B cell (primary cell): ENCODE measurements around the gene TRPM1. TPM values are rescaled to one million over a fixed set of nuclear protein-coding genes. Genes with fewer than 3 reads are reported as not detected.
"Not testable (repeated sequence)": the region's sequence is repeated elsewhere in the genome, so short reads cannot be mapped to it uniquely, and the experiment has no call there.

Experiments
- ATAC-seq: fragments of 200-7000 bp; cut with Tn5 transposase; one replicate; pipeline ENCODE4 v1.10.0; 2021; ENCODE audit warnings: low read depth, mild to moderate bottlenecking, moderate number of reproducible peaks, moderate library complexity
- CTCF ChIA-PET: fragments of 350-600 bp; sonication (Branson Sonifier 250); formaldehyde crosslinking; loops from one replicate; lab custom pipeline; 2021; ENCODE audit warnings: antibody characterized with exemption, inconsistent platforms; lab: Charles Lee
- POLR2A ChIA-PET: fragments of 350-600 bp; sonication (Branson Sonifier 250); formaldehyde crosslinking; loops from one replicate; lab custom pipeline; 2021; ENCODE audit warnings: antibody characterized with exemption; lab: Charles Lee
- DNase-seq: peaks from one replicate; pipeline ENCODE4 v3.0.0; 2013
- H2AFZ ChIP-seq: 2 replicates; pipeline ENCODE4 v1.6.1; 2012; ENCODE audit warnings: mild to moderate bottlenecking, low read depth, low read length; ENCODE audit not compliant: insufficient read depth, poor library complexity, severe bottlenecking
- H3K27ac ChIP-seq, 2 donors: 1 replicate in 1 of 2; 2 replicates in 1 of 2; pipeline ENCODE4 v1.5.1; 2012 to 2013; ENCODE audit warnings: low read length in 2 of 2, mild to moderate bottlenecking in 2 of 2, moderate library complexity in 1 of 2
- H3K27me3 ChIP-seq, 4 experiments: fragments of 200-600 bp in 1 of 4; sonication (generic) in 1 of 4; replicated peaks in 1 of 4; 1 replicate in 2 of 4; 2 replicates in 2 of 4; pipeline versions ENCODE4 v1.6.1 to v1.7.0; 2013 to 2016; ENCODE audit warnings: low read length in 3 of 4, mild to moderate bottlenecking in 2 of 4, mixed read lengths in 1 of 4, moderate library complexity in 1 of 4; ENCODE audit not compliant: insufficient read depth in 4 of 4, control insufficient read depth in 3 of 4; ENCODE audit errors: control extremely low read depth in 1 of 4
- H3K36me3 ChIP-seq, 2 experiments: replicated peaks in 1 of 2; 1 replicate in 1 of 2; 2 replicates in 1 of 2; pipeline versions ENCODE4 v1.6.1 to v1.7.1; 2013; ENCODE audit warnings: low read length in 1 of 2; ENCODE audit not compliant: insufficient read depth in 2 of 2, control insufficient read depth in 1 of 2; ENCODE audit errors: control extremely low read depth in 1 of 2, extremely low read depth in 1 of 2
- H3K4me1 ChIP-seq, 2 donors: fragments of 200-600 bp in 1 of 2; sonication (generic) in 1 of 2; 1 replicate in 1 of 2; 2 replicates in 1 of 2; pipeline versions ENCODE4 v1.5.1 to v1.6.1; 2013 to 2017; ENCODE audit warnings: low read length in 2 of 2; ENCODE audit not compliant: control insufficient read depth in 2 of 2, insufficient read depth in 2 of 2
- H3K4me2 ChIP-seq: replicated peaks from 2 replicates; pipeline ENCODE3; 2012; ENCODE audit warnings: mild to moderate bottlenecking, low read depth, low read length; ENCODE audit not compliant: poor library complexity, severe bottlenecking
- H3K4me3 ChIP-seq, 5 experiments: fragments of 200-600 bp in 1 of 5; sonication (generic) in 1 of 5; 1 replicate in 3 of 5; 2 replicates in 2 of 5; pipeline versions ENCODE4 v1.5.1 to v1.7.0; 2011 to 2016; ENCODE audit warnings: low read length in 4 of 5, mild to moderate bottlenecking in 4 of 5, low read depth in 2 of 5, control low read depth in 1 of 5, moderate library complexity in 1 of 5; ENCODE audit not compliant: insufficient read depth in 1 of 5; ENCODE audit errors: control extremely low read depth in 1 of 5, extremely low read depth in 1 of 5
- H3K79me2 ChIP-seq: fragments of 200-600 bp; sonication (generic); one replicate; pipeline ENCODE4 v1.6.0; 2016; ENCODE audit warnings: low read length; ENCODE audit not compliant: control insufficient read depth, insufficient read depth
- H3K9ac ChIP-seq: fragments of 200-600 bp; sonication (generic); 2 replicates; pipeline ENCODE4 v1.6.1; 2017; ENCODE audit warnings: mild to moderate bottlenecking, low read length, moderate library complexity
- H3K9me3 ChIP-seq, 3 donors: one replicate each; pipeline versions ENCODE4 v1.6.1 to v1.7.1; 2013; ENCODE audit warnings: low read length in 2 of 3; ENCODE audit not compliant: control insufficient read depth in 2 of 3, insufficient read depth in 1 of 3; ENCODE audit errors: control extremely low read depth in 1 of 3
- H4K20me1 ChIP-seq: 2 replicates; pipeline ENCODE4 v1.6.0; 2012; ENCODE audit warnings: mild to moderate bottlenecking, low read length; ENCODE audit not compliant: insufficient read depth, control insufficient read depth, poor library complexity, severe bottlenecking
- H3K27ac Mint-ChIP-seq: one replicate; pipeline ENCODE4 v1.8.0; 2021; ENCODE audit warnings: mixed read lengths
- H3K27me3 Mint-ChIP-seq: one replicate; pipeline ENCODE4 v1.8.0; 2021; ENCODE audit warnings: mixed read lengths
- H3K4me1 Mint-ChIP-seq: one replicate; pipeline ENCODE4 v1.8.0; 2021; ENCODE audit warnings: mixed read lengths
- H3K4me3 Mint-ChIP-seq: one replicate; pipeline ENCODE4 v1.8.0; 2021; ENCODE audit warnings: mixed read lengths
- H3K9me3 Mint-ChIP-seq: one replicate; pipeline ENCODE4 v1.8.0; 2022; ENCODE audit warnings: mixed read lengths; ENCODE audit not compliant: insufficient read depth
- EZH2 ChIP-seq: IDR thresholded peaks from 2 replicates; pipeline ENCODE4 v1.6.1; 2012; ENCODE audit warnings: borderline replicate concordance, low read depth, mild to moderate bottlenecking, moderate library complexity, low read length; ENCODE audit not compliant: insufficient read depth, poor library complexity, severe bottlenecking
- whole genome bisulfite sequencing: methylation state at CpG from one replicate; pipeline ENCODE4 v1.1.5; 2013; ENCODE audit warnings: missing lambda C conversion rate; ENCODE audit not compliant: insufficient coverage; 5-methylcytosine and 5-hydroxymethylcytosine counted together
- intact Hi-C: fragments of 100-400 bp; cut with micrococcal nuclease; formaldehyde crosslinking; loops from one replicate; pipeline ENCODE4 v1.10.0; 2022
- polyA plus RNA-seq: library from polyadenylated mRNA; depleted of rRNA; stranded (reverse); fragments of >200 nt; gene quantifications from 2 replicates; pipeline ENCODE4 v1.2.3, GENCODE V29; 2012
- total RNA-seq, 2 donors: library from RNA; stranded (reverse); fragments of 120-200 nt in 1 of 2; gene quantifications; 1 replicate in 1 of 2; 2 replicates in 1 of 2; pipeline versions ENCODE4 v1.2.3 to v1.2.4, GENCODE V29; 2013 to 2022
- TF ChIP-seq, protein P1 (sequence below): fragments of 200-600 bp; IDR thresholded peaks from one replicate; pipeline ENCODE4 v1.8.0; 2022; ENCODE audit warnings: antibody characterized with exemption, mild to moderate bottlenecking

TRPM1 gene
- total and polyA plus RNA-seq, 2 donors (not counting 1 experiment from before 2014, with no cell fraction given), result 0.07 TPM; not detected in 1

DNA sequence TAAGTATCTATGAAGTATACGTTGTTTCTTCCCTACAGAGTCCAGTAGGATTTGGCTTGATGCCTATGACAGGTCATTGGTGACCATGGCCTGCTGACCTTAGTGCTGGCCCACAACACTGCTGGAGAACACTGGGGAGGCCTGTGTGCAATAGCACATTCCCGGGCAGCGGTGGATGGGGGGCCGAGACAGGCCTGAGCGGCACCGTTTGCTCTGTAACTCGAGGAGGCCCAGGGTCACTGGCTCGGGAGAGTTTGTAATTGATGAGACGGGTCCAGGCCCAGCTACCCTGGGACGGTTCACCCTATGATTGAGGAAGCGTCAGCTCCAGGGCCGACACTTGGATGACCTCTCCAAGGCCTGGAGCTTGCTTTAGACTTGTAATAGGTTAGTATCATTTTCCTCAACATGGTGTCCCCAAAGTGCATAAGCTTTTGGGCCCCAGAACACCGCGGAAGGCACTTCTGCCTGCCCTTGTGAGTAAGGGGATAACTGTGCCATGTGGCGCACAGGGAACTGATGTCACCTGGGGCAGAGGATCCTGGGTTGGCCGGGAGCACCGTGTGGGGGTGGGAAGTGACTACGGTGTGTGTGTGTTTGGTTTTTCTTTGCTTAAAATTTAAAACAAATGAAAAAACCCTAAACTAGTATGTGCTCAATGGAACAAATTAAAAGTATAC is 12.0 kb downstream of the TRPM1 start:
- H2AFZ ChIP-seq, result no peak overlapping the region
- Mint-ChIP-seq H3K4me1 (peaks cover 6% of the 10 kb centered on the region), H3K27ac (no peak overlapping the region), H3K9me3 (peaks cover 2% of the 10 kb centered on the region), H3K27me3 (no peaks in the 10 kb centered on the region), H3K4me3 (no peak overlapping the region)
- CTCF ChIA-PET, result interaction anchor here (0.8 kb wide), 1 partner anchor 20 kb away, joined by 3 read pairs; no protein-coding TSS in a partner anchor
- no peak overlapping the region for H3K4me2 ChIP-seq
- TF ChIP-seq, protein P1, sequence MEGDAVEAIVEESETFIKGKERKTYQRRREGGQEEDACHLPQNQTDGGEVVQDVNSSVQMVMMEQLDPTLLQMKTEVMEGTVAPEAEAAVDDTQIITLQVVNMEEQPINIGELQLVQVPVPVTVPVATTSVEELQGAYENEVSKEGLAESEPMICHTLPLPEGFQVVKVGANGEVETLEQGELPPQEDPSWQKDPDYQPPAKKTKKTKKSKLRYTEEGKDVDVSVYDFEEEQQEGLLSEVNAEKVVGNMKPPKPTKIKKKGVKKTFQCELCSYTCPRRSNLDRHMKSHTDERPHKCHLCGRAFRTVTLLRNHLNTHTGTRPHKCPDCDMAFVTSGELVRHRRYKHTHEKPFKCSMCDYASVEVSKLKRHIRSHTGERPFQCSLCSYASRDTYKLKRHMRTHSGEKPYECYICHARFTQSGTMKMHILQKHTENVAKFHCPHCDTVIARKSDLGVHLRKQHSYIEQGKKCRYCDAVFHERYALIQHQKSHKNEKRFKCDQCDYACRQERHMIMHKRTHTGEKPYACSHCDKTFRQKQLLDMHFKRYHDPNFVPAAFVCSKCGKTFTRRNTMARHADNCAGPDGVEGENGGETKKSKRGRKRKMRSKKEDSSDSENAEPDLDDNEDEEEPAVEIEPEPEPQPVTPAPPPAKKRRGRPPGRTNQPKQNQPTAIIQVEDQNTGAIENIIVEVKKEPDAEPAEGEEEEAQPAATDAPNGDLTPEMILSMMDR, result no peak
- TF ChIP-seq EZH2, result no peak
- H3K4me1 ChIP-seq, result no peaks in the 10 kb centered on the region
- intact Hi-C loops, result no loop called here
- H3K9ac ChIP-seq, result no peak overlapping the region
- POLR2A ChIA-PET, result no interaction called here
- no peaks in the 10 kb centered on the region for H3K36me3 ChIP-seq
- H3K4me3 ChIP-seq, result no peak overlapping the region
- H4K20me1 ChIP-seq, result no peaks in the 10 kb centered on the region
- no peaks in the 10 kb centered on the region for H3K79me2 ChIP-seq
- no peaks in the 10 kb centered on the region for H3K27me3 ChIP-seq
- WGBS, result 93% methylated on average over 9 of the region's 18 CpGs
- H3K27ac ChIP-seq, result no peak overlapping the region
- DNase-seq (no peak), ATAC-seq (no peak)
- H3K9me3 ChIP-seq, result peaks cover 0 to 4% (median 0%) of the 10 kb centered on the region in 3 donors

DNA sequence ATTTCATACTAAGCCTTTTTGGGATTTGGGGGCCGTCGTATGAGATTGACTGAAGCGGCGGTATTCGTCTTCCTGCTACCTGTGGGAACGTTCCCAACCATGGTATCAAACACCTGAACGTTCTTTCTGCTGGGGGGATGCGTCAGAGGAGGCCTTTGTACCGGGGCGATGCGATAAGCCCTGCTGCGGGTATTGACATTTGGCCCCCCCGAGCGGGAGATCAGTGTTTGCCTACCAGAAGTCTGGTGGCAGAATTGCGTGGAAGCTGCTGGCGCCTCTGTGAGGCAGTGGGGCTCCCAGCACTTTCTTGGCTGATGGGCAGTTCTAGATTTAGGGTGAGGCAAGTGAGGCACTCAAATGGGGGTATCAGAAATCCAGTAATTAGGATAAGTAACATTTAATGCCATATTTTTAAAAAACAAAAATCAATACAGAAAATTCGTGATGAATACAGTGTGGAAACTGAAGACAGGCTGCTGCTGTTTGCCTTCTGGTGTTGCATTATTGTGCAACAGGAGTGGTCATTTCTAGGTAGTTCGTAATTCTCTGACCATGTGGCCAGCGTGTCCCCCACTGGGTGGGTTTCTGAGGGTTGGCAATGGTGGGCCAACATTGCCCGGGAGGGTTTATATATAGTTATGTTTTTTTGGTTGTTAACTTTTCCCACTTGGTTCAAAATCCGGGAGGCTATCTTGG is 12.7 kb downstream of the TRPM1 start:
- Histone ChIP-seq H3K27me3 (no peaks in the 10 kb centered on the region), H3K36me3 (no peaks in the 10 kb centered on the region), H3K4me1 (peaks cover 0 to 1% of the 10 kb centered on the region in 2 donors), H3K4me2 (no peak overlapping the region), H2AFZ (no peak overlapping the region), H3K4me3 (no peak overlapping the region), H3K9me3 (peaks cover 0 to 4% (median 0%) of the 10 kb centered on the region in 3 donors), H4K20me1 (no peaks in the 10 kb centered on the region), H3K79me2 (no peaks in the 10 kb centered on the region), H3K9ac (no peak overlapping the region), H3K27ac (no peak overlapping the region)
- peaks cover 11% of the 10 kb centered on the region for H3K4me1 Mint-ChIP-seq
- CTCF ChIA-PET, result no interaction called here
- H3K9me3 Mint-ChIP-seq, result peaks cover 2% of the 10 kb centered on the region
- DNase-seq (no peak), ATAC-seq (no peak)
- POLR2A ChIA-PET, result no interaction called here
- H3K27me3 Mint-ChIP-seq, result no peaks in the 10 kb centered on the region
- H3K27ac Mint-ChIP-seq, result no peak overlapping the region
- H3K4me3 Mint-ChIP-seq, result no peak overlapping the region
- intact Hi-C loops, result no loop called here
- WGBS, result 94% methylated on average over 19 of the region's 21 CpGs
- no peak for TF ChIP-seq EZH2
- TF ChIP-seq, protein P1, result no peak

DNA sequence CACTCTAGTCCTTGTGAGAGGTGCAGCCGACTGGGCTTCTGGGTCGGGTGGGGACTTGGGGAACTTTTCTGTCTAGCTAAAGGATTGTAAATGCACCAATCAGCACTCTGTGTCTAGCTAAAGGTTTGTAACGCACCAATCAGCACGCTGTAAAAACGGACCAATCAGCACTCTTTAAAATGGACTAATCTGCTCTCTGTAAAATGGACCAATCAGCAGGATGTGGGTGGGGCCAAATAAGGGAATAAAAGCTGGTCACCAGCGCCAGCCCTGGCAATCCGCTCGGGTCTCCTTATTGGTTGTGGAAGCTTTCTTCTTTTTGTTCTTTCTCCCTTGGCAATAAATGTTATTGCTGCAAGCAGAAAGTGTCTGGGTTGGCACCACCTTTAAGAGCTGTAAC is 13.5 kb downstream of the TRPM1 start:
- H3K4me2 ChIP-seq, H3K9ac ChIP-seq, H3K79me2 ChIP-seq, ATAC-seq, H3K9me3 ChIP-seq, H2AFZ ChIP-seq, H3K27ac Mint-ChIP-seq, intact Hi-C loops, H3K27ac ChIP-seq, H3K27me3 ChIP-seq, DNase-seq, H3K4me3 Mint-ChIP-seq, H3K36me3 ChIP-seq, H3K4me1 ChIP-seq, H3K9me3 Mint-ChIP-seq, H4K20me1 ChIP-seq, H3K27me3 Mint-ChIP-seq, H3K4me3 ChIP-seq, POLR2A ChIA-PET: not testable (repeated sequence)
- peaks cover 17% of the 10 kb centered on the region for H3K4me1 Mint-ChIP-seq
- CTCF ChIA-PET, result interaction anchor here (0.6 kb wide), 1 partner anchor 156 kb away, joined by 3 read pairs; no protein-coding TSS in a partner anchor
- 96% methylated on average over 6 of the region's 8 CpGs for WGBS
